K562 (cell line): ENCODE results near the gene TICAM1. TPM values are rescaled to one million over a fixed set of nuclear protein-coding genes. Genes with fewer than 3 reads are reported as not detected.

ENCODE experiments used
- ATF7 ChIP-seq: fragments of 450-650 bp; IDR thresholded peaks from 2 replicates; pipeline ENCODE4 v1.7.1; 2014; ENCODE audit warnings: mild to moderate bottlenecking, moderate library complexity
- CHD2 ChIP-seq: IDR thresholded peaks from 2 replicates; pipeline ENCODE4 v1.6.1; 2011; ENCODE audit warnings: low read depth, low read length
- ELF4 ChIP-seq: fragments of 450-650 bp; formaldehyde crosslinking; IDR thresholded peaks from 2 replicates; pipeline ENCODE4 v1.4.0; 2022; ENCODE audit warnings: missing genetic modification characterization
- EP300 ChIP-seq: IDR thresholded peaks from 2 replicates; pipeline ENCODE4 v1.6.1; 2012; ENCODE audit warnings: low read length, improper control_type of control experiment
- FIP1L1 ChIP-seq: fragments of 200-400 bp; formaldehyde crosslinking; IDR thresholded peaks from 2 replicates; pipeline ENCODE4 v1.6.1; 2018; ENCODE audit warnings: mild to moderate bottlenecking, low read depth, low read length; ENCODE audit not compliant: poor library complexity, severe bottlenecking
- FOSL1 ChIP-seq: fragments of 200-800 bp; sonication (Bioruptor generic); conservative IDR thresholded peaks from 2 replicates; pipeline ENCODE4 v1.6.1; 2016; ENCODE audit warnings: missing genetic modification characterization, missing compliant biosample characterization
- MAZ ChIP-seq, 2 experiments: fragments of 450-650 bp in 1 of 2; sonication (generic) in 1 of 2; formaldehyde crosslinking; IDR thresholded peaks in 1 of 2; conservative IDR thresholded peaks in 1 of 2; 2 replicates each; pipeline versions ENCODE4 v1.4.0 to v1.5.0; 2020; ENCODE audit warnings: mild to moderate bottlenecking in 1 of 2, missing genetic modification reagents in 1 of 2
- TCF7L2 ChIP-seq: fragments of 150-350 bp; IDR thresholded peaks from 2 replicates; pipeline ENCODE4 v1.6.1; 2016; ENCODE audit warnings: low read depth, mild to moderate bottlenecking, low read length, moderate library complexity
- ZNF384 ChIP-seq: IDR thresholded peaks from 2 replicates; pipeline ENCODE4 v1.6.1; 2012; ENCODE audit warnings: low read depth, low read length, improper control_type of control experiment
- ZNF584 ChIP-seq: fragments of 200-800 bp; sonication (Bioruptor generic); IDR thresholded peaks from 2 replicates; pipeline ENCODE4 v1.6.1; 2016; ENCODE audit warnings: low read depth, mild to moderate bottlenecking, missing genetic modification characterization, missing compliant biosample characterization
- polyA plus RNA-seq, 8 experiments: library from polyadenylated mRNA; depleted of rRNA in 4 of 8; stranded (reverse) in 5 of 8; unstranded in 3 of 8; fragments of >200 nt; fragmentation: Nextera tagmentation in 2 of 8; fragmentation: Illumina TruSeq in 1 of 8; extraction: Ambion mirVana in 2 of 8; extraction: Trizol in 1 of 8; gene quantifications; 2 replicates each; pipeline versions ENCODE4 v1.2.1 to v1.2.3, GENCODE V29; 2011 to 2014; ENCODE audit warnings: inconsistent platforms in 1 of 8, missing spikeins in 1 of 8
- total RNA-seq, 7 experiments: library from RNA; depleted of rRNA in 6 of 7; stranded (reverse); fragments of >200 nt in 6 of 7; fragmentation: Illumina TruSeq in 2 of 7; extraction: Trizol in 2 of 7; gene quantifications; 2 replicates each; pipeline versions ENCODE4 v1.2.1 to v1.2.3, GENCODE V29; 2011 to 2021; ENCODE audit warnings: low replicate concordance in 1 of 7
- TF ChIP-seq, protein P1 (sequence below): fragments of 250-450 bp; sonication (Bioruptor Pico); IDR thresholded peaks from 2 replicates; pipeline ENCODE4 v1.4.0; 2020; ENCODE audit warnings: mild to moderate bottlenecking, moderate library complexity, borderline replicate concordance
- TF ChIP-seq, protein P2 (sequence below): fragments of 450-650 bp; formaldehyde crosslinking; IDR thresholded peaks from 2 replicates; pipeline ENCODE4 v1.4.0; 2022; ENCODE audit warnings: missing genetic modification characterization
- TF ChIP-seq, protein P3 (sequence below): fragments of 450-650 bp; IDR thresholded peaks from 2 replicates; pipeline ENCODE4 v1.6.1; 2016; ENCODE audit warnings: missing biosample characterization, missing genetic modification characterization
- TF ChIP-seq, protein P4 (sequence below), 2 experiments: fragments of 250-450 bp in 1 of 2; fragments of 450-650 bp in 1 of 2; sonication (Bioruptor Pico) in 1 of 2; IDR thresholded peaks; 2 replicates each; pipeline versions ENCODE4 v1.6.1 to v1.8.0; 2016 to 2021; ENCODE audit warnings: mild to moderate bottlenecking in 2 of 2, moderate library complexity in 2 of 2, missing compliant biosample characterization in 1 of 2, missing genetic modification characterization in 1 of 2
- TF ChIP-seq, protein P5 (sequence below): fragments of 200-800 bp; sonication (Bioruptor generic); IDR thresholded peaks from 2 replicates; pipeline ENCODE4 v1.6.1; 2016; ENCODE audit warnings: missing genetic modification characterization, missing compliant biosample characterization

The TICAM1 gene
- total and polyA plus RNA-seq, 9 of the 15 experiments (the other 6 are each of a cell fraction or from before 2014, with no cell fraction given), result 0.07 to 11.6 (median 1.5) TPM

DNA sequence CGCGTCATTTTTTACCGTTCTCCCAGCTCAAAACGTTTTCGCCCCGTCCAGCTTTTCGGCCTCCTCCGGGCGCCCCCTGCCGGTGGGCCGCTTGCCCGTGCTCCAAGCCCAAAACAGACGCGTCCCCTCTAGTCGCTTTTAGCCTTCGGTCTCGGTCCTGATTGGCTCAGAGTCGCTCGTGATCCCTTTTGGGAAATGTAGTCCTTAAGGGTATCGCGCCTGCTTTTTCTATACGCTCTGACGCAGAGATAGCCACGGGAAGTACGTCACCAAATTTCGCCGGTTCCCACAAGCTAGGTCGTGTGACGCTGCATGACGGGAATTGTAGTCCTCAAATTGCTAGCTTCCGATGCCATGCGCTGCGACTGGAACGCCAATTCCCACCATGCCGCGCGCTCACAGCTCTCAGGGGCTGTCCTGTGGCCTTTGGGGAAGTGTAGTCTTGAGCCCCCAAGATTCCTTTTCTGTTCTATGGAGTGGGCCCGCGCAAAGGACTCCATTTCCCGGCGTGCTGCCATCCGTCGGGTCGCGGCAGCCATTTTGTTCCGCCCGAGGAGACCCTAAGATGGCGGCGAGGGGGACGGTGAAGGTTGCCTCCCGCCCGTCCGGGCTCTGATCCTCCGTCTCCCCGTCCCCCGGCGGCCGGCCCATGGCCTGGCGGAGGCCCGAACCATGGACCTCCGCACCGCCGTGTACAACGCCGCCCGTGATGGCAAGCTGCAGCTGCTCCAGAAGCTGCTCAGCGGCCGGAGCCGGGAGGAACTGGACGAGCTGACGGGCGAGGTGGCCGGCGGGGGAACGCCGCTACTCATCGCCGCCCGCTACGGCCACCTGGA, 40.1 kb downstream of the TICAM1 start, which contains the start of gene FEM1A (continued):
- TF ChIP-seq FOSL1 (tag) (peak; percentile 71), FIP1L1 (no peak), ZNF384 (peak; percentile 79), CHD2 (peak; percentile 48; the same call in 1 of the 2 replicates), TCF7L2 (no peak), EP300 (no peak), ELF4 (peak; percentile 83), ZNF584 (CRISPR knock-in tag) (peak; percentile 99), MAZ (CRISPR knock-in tag; conservative IDR thresholded peaks at IDR 0.05 in 1 of 2, IDR thresholded peaks at IDR 0.05 in 1 of 2) (peak; percentile 75 to 88), ATF7 (peak; percentile 94)
- TF ChIP-seq, protein P1, sequence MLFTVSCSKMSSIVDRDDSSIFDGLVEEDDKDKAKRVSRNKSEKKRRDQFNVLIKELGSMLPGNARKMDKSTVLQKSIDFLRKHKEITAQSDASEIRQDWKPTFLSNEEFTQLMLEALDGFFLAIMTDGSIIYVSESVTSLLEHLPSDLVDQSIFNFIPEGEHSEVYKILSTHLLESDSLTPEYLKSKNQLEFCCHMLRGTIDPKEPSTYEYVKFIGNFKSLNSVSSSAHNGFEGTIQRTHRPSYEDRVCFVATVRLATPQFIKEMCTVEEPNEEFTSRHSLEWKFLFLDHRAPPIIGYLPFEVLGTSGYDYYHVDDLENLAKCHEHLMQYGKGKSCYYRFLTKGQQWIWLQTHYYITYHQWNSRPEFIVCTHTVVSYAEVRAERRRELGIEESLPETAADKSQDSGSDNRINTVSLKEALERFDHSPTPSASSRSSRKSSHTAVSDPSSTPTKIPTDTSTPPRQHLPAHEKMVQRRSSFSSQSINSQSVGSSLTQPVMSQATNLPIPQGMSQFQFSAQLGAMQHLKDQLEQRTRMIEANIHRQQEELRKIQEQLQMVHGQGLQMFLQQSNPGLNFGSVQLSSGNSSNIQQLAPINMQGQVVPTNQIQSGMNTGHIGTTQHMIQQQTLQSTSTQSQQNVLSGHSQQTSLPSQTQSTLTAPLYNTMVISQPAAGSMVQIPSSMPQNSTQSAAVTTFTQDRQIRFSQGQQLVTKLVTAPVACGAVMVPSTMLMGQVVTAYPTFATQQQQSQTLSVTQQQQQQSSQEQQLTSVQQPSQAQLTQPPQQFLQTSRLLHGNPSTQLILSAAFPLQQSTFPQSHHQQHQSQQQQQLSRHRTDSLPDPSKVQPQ (CRISPR knock-in tag), result peak; percentile 7; the same call in 1 of the 2 replicates
- TF ChIP-seq, protein P2, sequence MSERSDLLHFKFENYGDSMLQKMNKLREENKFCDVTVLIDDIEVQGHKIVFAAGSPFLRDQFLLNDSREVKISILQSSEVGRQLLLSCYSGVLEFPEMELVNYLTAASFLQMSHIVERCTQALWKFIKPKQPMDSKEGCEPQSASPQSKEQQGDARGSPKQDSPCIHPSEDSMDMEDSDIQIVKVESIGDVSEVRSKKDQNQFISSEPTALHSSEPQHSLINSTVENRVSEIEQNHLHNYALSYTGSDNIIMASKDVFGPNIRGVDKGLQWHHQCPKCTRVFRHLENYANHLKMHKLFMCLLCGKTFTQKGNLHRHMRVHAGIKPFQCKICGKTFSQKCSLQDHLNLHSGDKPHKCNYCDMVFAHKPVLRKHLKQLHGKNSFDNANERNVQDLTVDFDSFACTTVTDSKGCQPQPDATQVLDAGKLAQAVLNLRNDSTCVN (CRISPR knock-in tag), result peak; percentile 79
- TF ChIP-seq, protein P3, sequence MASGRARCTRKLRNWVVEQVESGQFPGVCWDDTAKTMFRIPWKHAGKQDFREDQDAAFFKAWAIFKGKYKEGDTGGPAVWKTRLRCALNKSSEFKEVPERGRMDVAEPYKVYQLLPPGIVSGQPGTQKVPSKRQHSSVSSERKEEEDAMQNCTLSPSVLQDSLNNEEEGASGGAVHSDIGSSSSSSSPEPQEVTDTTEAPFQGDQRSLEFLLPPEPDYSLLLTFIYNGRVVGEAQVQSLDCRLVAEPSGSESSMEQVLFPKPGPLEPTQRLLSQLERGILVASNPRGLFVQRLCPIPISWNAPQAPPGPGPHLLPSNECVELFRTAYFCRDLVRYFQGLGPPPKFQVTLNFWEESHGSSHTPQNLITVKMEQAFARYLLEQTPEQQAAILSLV (tag), result 0 out of 2 replicates have a peak, but pooled peaks have one; percentile 35
- TF ChIP-seq, protein P4, sequence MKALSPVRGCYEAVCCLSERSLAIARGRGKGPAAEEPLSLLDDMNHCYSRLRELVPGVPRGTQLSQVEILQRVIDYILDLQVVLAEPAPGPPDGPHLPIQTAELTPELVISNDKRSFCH (CRISPR knock-in tag; IDR thresholded peaks at IDR 0.05), result no peak
- TF ChIP-seq, protein P4 (tag; IDR thresholded peaks at IDR 0.05), result peak; percentile 98
- TF ChIP-seq, protein P5, sequence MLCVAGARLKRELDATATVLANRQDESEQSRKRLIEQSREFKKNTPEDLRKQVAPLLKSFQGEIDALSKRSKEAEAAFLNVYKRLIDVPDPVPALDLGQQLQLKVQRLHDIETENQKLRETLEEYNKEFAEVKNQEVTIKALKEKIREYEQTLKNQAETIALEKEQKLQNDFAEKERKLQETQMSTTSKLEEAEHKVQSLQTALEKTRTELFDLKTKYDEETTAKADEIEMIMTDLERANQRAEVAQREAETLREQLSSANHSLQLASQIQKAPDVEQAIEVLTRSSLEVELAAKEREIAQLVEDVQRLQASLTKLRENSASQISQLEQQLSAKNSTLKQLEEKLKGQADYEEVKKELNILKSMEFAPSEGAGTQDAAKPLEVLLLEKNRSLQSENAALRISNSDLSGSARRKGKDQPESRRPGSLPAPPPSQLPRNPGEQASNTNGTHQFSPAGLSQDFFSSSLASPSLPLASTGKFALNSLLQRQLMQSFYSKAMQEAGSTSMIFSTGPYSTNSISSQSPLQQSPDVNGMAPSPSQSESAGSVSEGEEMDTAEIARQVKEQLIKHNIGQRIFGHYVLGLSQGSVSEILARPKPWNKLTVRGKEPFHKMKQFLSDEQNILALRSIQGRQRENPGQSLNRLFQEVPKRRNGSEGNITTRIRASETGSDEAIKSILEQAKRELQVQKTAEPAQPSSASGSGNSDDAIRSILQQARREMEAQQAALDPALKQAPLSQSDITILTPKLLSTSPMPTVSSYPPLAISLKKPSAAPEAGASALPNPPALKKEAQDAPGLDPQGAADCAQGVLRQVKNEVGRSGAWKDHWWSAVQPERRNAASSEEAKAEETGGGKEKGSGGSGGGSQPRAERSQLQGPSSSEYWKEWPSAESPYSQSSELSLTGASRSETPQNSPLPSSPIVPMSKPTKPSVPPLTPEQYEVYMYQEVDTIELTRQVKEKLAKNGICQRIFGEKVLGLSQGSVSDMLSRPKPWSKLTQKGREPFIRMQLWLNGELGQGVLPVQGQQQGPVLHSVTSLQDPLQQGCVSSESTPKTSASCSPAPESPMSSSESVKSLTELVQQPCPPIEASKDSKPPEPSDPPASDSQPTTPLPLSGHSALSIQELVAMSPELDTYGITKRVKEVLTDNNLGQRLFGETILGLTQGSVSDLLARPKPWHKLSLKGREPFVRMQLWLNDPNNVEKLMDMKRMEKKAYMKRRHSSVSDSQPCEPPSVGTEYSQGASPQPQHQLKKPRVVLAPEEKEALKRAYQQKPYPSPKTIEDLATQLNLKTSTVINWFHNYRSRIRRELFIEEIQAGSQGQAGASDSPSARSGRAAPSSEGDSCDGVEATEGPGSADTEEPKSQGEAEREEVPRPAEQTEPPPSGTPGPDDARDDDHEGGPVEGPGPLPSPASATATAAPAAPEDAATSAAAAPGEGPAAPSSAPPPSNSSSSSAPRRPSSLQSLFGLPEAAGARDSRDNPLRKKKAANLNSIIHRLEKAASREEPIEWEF (CRISPR knock-in tag), result peak; percentile 35; the same call in 1 of the 2 replicates
